K562 (cell line): Measurements from ENCODE around the gene ACTR3. TPM values are rescaled to one million over a fixed set of nuclear protein-coding genes. Genes with fewer than 3 reads are reported as not detected.

Source experiments
- ATAC-seq: fragments of 200-7000 bp; cut with Tn5 transposase; 3 replicates; pipeline ENCODE4 v1.9.1; 2020; ENCODE audit warnings: moderate library complexity
- BruUV-seq: library from RNA; stranded (reverse); fragments of 400-500 nt; replicated peaks from 2 replicates; lab custom pipeline; 2021; lab: Mats Ljungman, UMichigan
- CTCF ChIA-PET: fragments of 300-600 bp; formaldehyde crosslinking; extraction: SDS; loops from one replicate; lab custom pipeline; 2021; ENCODE audit warnings: low intra/inter-chr PET ratio; lab: Yijun Ruan, JAX
- POLR2A ChIA-PET: fragments of 300-600, 350-650 bp; sonication (Branson Sonifier 250); formaldehyde crosslinking; extraction: SDS; loops from one replicate; lab custom pipeline; 2021; ENCODE audit warnings: antibody characterized with exemption, inconsistent platforms; lab: Yijun Ruan, JAX
- DNase-seq, 4 experiments: peaks; one replicate each; pipeline versions ENCODE4 v3.0.0 to v3.0.0-alpha.2; 2011 to 2018; ENCODE audit warnings: low spot score in 3 of 4, mixed read lengths in 3 of 4; ENCODE audit errors: extremely low read depth in 1 of 4
- FAIRE-seq: peaks from 2 replicates; lab custom pipeline; 2011; peaks lifted over from hg19 to GRCh38; lab: Jason Lieb, UNC
- H2AFZ ChIP-seq: 2 replicates; pipeline ENCODE4 v1.6.0; 2011; ENCODE audit warnings: low read depth, low read length, control low read depth, inconsistent platforms
- H3K27ac ChIP-seq: fragments of 200-600 bp; 3 replicates; pipeline ENCODE4 v1.8.0; 2011; ENCODE audit warnings: low read depth, mild to moderate bottlenecking, control low read depth, inconsistent platforms, low read length, moderate library complexity, mixed read lengths; ENCODE audit errors: extremely low read depth
- H3K27me3 ChIP-seq, 2 experiments: fragments of 300-600 bp in 1 of 2; 2 replicates in 1 of 2; 3 replicates in 1 of 2; pipeline versions ENCODE4 v1.6.0 to v1.8.0; 2011; ENCODE audit warnings: inconsistent platforms in 2 of 2, low read length in 2 of 2, mild to moderate bottlenecking in 1 of 2, mixed read lengths in 1 of 2, moderate library complexity in 1 of 2; ENCODE audit not compliant: control insufficient read depth in 2 of 2, insufficient read depth in 2 of 2
- H3K36me3 ChIP-seq: fragments of 300-600 bp; 3 replicates; pipeline ENCODE4 v1.8.0; 2011; ENCODE audit warnings: mild to moderate bottlenecking, low read length, inconsistent platforms; ENCODE audit not compliant: control insufficient read depth, insufficient read depth
- H3K4me1 ChIP-seq, 2 experiments: fragments of 200-600 bp in 1 of 2; replicated peaks in 1 of 2; 2 replicates in 1 of 2; 3 replicates in 1 of 2; pipeline versions ENCODE4 v1.5.1 to v1.8.0; 2011; ENCODE audit warnings: inconsistent platforms in 2 of 2, low read length in 2 of 2, mild to moderate bottlenecking in 1 of 2, mixed read lengths in 1 of 2, moderate library complexity in 1 of 2; ENCODE audit not compliant: control insufficient read depth in 2 of 2, insufficient read depth in 2 of 2
- H3K4me2 ChIP-seq: 2 replicates; pipeline ENCODE4 v1.6.1; 2011; ENCODE audit warnings: low read length, control low read depth, inconsistent platforms, mixed read lengths; ENCODE audit not compliant: insufficient read depth
- H3K4me3 ChIP-seq: fragments of 200-600 bp; sonication (generic), shearing (Covaris generic); 2 replicates; pipeline ENCODE4 v1.5.1; 2016; ENCODE audit warnings: control low read depth, inconsistent platforms
- H3K79me2 ChIP-seq: fragments of 200-600 bp; 3 replicates; pipeline ENCODE4 v1.8.0; 2011; ENCODE audit warnings: low read length, inconsistent platforms; ENCODE audit not compliant: control insufficient read depth, insufficient read depth
- H3K9ac ChIP-seq, 2 experiments: 2 replicates each; pipeline versions ENCODE4 v1.6.0 to v1.6.1; 2011; ENCODE audit warnings: low read depth in 2 of 2, low read length in 2 of 2, control low read depth in 1 of 2, inconsistent platforms in 1 of 2, mild to moderate bottlenecking in 1 of 2, mixed read lengths in 1 of 2; ENCODE audit not compliant: insufficient read depth in 1 of 2
- H3K9me1 ChIP-seq: one replicate; pipeline ENCODE4 v1.6.0; 2011; ENCODE audit warnings: inconsistent platforms, mild to moderate bottlenecking, low read length, moderate library complexity; ENCODE audit not compliant: control insufficient read depth, insufficient read depth
- H3K9me3 ChIP-seq: replicated peaks from 2 replicates; pipeline ENCODE4 v1.5.1; 2011; ENCODE audit warnings: low read depth, low read length, inconsistent platforms; ENCODE audit not compliant: control insufficient read depth, insufficient read depth
- H4K20me1 ChIP-seq: replicated peaks from 2 replicates; pipeline ENCODE4 v1.6.1; 2011; ENCODE audit warnings: low read length, inconsistent platforms, mixed read lengths; ENCODE audit not compliant: control insufficient read depth, insufficient read depth
- BCL6 ChIP-seq: fragments of 250-450 bp; sonication (Bioruptor Pico); IDR thresholded peaks from 2 replicates; pipeline ENCODE4 v1.4.0; 2020
- CCAR2 ChIP-seq: fragments of 200-400 bp; formaldehyde crosslinking; IDR thresholded peaks from 2 replicates; pipeline ENCODE4 v1.6.1; 2017; ENCODE audit warnings: mild to moderate bottlenecking, low read depth, low read length
- CEBPB ChIP-seq: fragments of 450-650 bp; IDR thresholded peaks from 2 replicates; pipeline ENCODE4 v1.6.1; 2016; ENCODE audit warnings: missing genetic modification characterization, missing compliant biosample characterization
- CEBPG ChIP-seq, 3 experiments: fragments of 200-800 bp in 1 of 3; sonication (Bioruptor generic) in 1 of 3; sonication (generic) in 1 of 3; formaldehyde crosslinking in 1 of 3; IDR thresholded peaks in 2 of 3; conservative IDR thresholded peaks in 1 of 3; 2 replicates each; pipeline versions ENCODE4 v1.6.1 to v1.8.0; 2016 to 2022; ENCODE audit warnings: missing compliant biosample characterization in 2 of 3, missing genetic modification characterization in 2 of 3, mild to moderate bottlenecking in 1 of 3, missing genetic modification reagents in 1 of 3
- ZFP30 ChIP-seq: fragments of 250-450 bp; sonication (Bioruptor Pico); IDR thresholded peaks from 2 replicates; pipeline ENCODE4 v1.8.0; 2022; ENCODE audit warnings: moderate library complexity, mild to moderate bottlenecking, inconsistent platforms, borderline replicate concordance
- WGBS: fragments of 100-300 bp; shearing (Covaris generic); methylation state at CpG from one replicate; pipeline ENCODE4 v1.1.6; 2016; ENCODE audit warnings: low coverage, mixed read lengths; ENCODE audit not compliant: insufficient coverage; ENCODE audit errors: missing lambda C conversion rate; 5-methylcytosine and 5-hydroxymethylcytosine counted together
- in situ Hi-C: fragments of 300-500 bp; cut with MboI; formaldehyde crosslinking; loops from 4 replicates; pipeline ENCODE4 v1.15.0; 2018; ENCODE audit warnings: inconsistent platforms, mixed read lengths
- intact Hi-C: fragments of 100-400 bp; cut with micrococcal nuclease; formaldehyde crosslinking; loops from 2 replicates; pipeline ENCODE4 v1.14.2; 2022
- polyA plus RNA-seq, 8 experiments: library from polyadenylated mRNA; depleted of rRNA in 4 of 8; stranded (reverse) in 5 of 8; unstranded in 3 of 8; fragments of >200 nt; fragmentation: Nextera tagmentation in 2 of 8; fragmentation: Illumina TruSeq in 1 of 8; extraction: Ambion mirVana in 2 of 8; extraction: Trizol in 1 of 8; gene quantifications; 2 replicates each; pipeline versions ENCODE4 v1.2.1 to v1.2.3, GENCODE V29; 2011 to 2014; ENCODE audit warnings: inconsistent platforms in 1 of 8, missing spikeins in 1 of 8
- total RNA-seq, 7 experiments: library from RNA; depleted of rRNA in 6 of 7; stranded (reverse); fragments of >200 nt in 6 of 7; fragmentation: Illumina TruSeq in 2 of 7; extraction: Trizol in 2 of 7; gene quantifications; 2 replicates each; pipeline versions ENCODE4 v1.2.1 to v1.2.3, GENCODE V29; 2011 to 2021; ENCODE audit warnings: low replicate concordance in 1 of 7

The ACTR3 gene
- total and polyA plus RNA-seq, 9 of the 15 experiments (the other 6 are each of a cell fraction or from before 2014, with no cell fraction given) = 49.0 to 354 (median 249) TPM

DNA sequence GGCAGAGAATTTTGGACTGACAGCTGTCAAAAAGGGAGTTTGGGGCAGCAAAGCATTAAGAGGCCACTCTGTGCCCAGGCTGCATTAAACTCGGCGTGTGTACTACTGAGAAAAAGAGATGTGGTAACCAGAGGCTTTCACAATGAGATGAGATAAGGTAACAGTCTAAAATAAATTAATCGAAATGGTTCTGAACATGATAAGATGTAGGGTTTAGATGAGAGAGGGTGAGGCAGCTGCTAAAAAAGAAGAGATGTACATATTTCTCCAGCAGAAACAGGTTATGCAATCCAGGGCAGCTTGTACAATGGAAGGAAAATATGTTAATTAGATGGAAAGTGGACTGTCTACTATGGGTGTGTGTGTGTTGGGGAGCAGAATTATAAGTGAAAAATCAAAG is 39.2 kb upstream of the ACTR3 start:
- no peaks in the 10 kb centered on the region for H3K79me2 ChIP-seq
- in situ Hi-C loops = no loop called here
- POLR2A ChIA-PET = interaction anchor here (0.6 kb wide), 1 partner anchor 26 kb away, joined by 3 read pairs; no protein-coding TSS in a partner anchor
- FAIRE-seq (no peak), ATAC-seq (no peak), DNase-seq (no peak)
- H3K4me1 ChIP-seq = no peaks in the 10 kb centered on the region; a peak in 2 of 5 replicates
- no peak overlapping the region for H2AFZ ChIP-seq
- H3K27me3 ChIP-seq = no peaks in the 10 kb centered on the region
- no peaks in the 10 kb centered on the region for H4K20me1 ChIP-seq
- CTCF ChIA-PET = no interaction called here
- no peaks in the 10 kb centered on the region for H3K36me3 ChIP-seq
- H3K9ac ChIP-seq = no peak overlapping the region
- no peaks in the 10 kb centered on the region; the same call in none of the 2 replicates for H3K9me3 ChIP-seq
- TF ChIP-seq BCL6 (CRISPR knock-in tag) (no peak), CEBPB (peak; percentile 75), CEBPG (CRISPR knock-in tag; IDR thresholded peaks at IDR 0.05) (no peak), CEBPG (tag; conservative IDR thresholded peaks at IDR 0.05 in 1 of 2, IDR thresholded peaks at IDR 0.05 in 1 of 2) (peak in 1 of 2 experiments; percentile 54; a peak in 2 of 4 replicates)
- H3K4me2 ChIP-seq = no peak overlapping the region
- H3K4me3 ChIP-seq = no peak overlapping the region
- BruUV-seq = no TSS peak
- intact Hi-C loops = no loop called here
- no peak overlapping the region for H3K27ac ChIP-seq
- WGBS = 13% methylated on average over 3 of the region's 3 CpGs
- no peaks in the 10 kb centered on the region for H3K9me1 ChIP-seq

DNA sequence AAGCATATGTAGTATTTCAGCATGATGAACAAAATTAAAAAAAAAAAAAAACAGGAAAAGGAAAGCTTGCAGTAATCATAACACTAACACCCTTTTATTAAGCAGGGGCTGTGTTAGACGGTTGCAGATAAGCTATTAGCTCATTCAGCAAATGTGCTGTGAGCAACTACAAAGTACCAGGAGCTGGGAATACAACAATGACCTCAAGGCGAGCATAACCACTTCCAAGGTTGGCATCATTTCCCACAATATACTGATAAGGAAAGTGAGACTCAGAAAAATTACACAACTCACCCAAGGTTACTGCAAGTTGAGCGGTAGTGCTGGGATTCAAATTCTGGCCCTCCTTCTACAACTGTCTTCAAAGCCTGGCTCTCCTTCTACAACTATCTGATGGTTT is 38.2 kb upstream of the ACTR3 start:
- no peaks in the 10 kb centered on the region for H3K9me1 ChIP-seq
- DNase-seq = no peak
- ChIA-PET CTCF (no interaction called here), POLR2A (interaction anchor here (0.6 kb wide), 1 partner anchor 34 kb away, joined by 3 read pairs; no protein-coding TSS in a partner anchor)
- no peak overlapping the region for H3K4me3 ChIP-seq
- H4K20me1 ChIP-seq = no peaks in the 10 kb centered on the region
- no TSS peak for BruUV-seq
- no peaks in the 10 kb centered on the region; the same call in 1 of the 2 replicates for H3K9me3 ChIP-seq
- no peaks in the 10 kb centered on the region for H3K36me3 ChIP-seq
- no peak overlapping the region for H3K27ac ChIP-seq
- H3K4me1 ChIP-seq = no peaks in the 10 kb centered on the region; a peak in 2 of 5 replicates
- no peaks in the 10 kb centered on the region for H3K27me3 ChIP-seq
- in situ Hi-C loops = no loop called here
- no peak overlapping the region for H2AFZ ChIP-seq
- H3K79me2 ChIP-seq = no peaks in the 10 kb centered on the region
- TF ChIP-seq ZFP30 (CRISPR knock-in tag) (no peak), CCAR2 (no peak)
- TF ChIP-seq, all 486 proteins: peak for 0
- intact Hi-C loops = no loop called here
- FAIRE-seq (no peak), ATAC-seq (no peak)
- Histone ChIP-seq H3K4me2 (no peak overlapping the region), H3K9ac (no peak overlapping the region)
- 47% methylated on average over 3 of the region's 3 CpGs for WGBS
